ENCODE measurements around the gene ACOXL.

The ACOXL gene

GRCh38 chr2:110978148-110978547 is 245.8 kb downstream of the ACOXL start:
- TF ChIP-seq, protein P1, sequence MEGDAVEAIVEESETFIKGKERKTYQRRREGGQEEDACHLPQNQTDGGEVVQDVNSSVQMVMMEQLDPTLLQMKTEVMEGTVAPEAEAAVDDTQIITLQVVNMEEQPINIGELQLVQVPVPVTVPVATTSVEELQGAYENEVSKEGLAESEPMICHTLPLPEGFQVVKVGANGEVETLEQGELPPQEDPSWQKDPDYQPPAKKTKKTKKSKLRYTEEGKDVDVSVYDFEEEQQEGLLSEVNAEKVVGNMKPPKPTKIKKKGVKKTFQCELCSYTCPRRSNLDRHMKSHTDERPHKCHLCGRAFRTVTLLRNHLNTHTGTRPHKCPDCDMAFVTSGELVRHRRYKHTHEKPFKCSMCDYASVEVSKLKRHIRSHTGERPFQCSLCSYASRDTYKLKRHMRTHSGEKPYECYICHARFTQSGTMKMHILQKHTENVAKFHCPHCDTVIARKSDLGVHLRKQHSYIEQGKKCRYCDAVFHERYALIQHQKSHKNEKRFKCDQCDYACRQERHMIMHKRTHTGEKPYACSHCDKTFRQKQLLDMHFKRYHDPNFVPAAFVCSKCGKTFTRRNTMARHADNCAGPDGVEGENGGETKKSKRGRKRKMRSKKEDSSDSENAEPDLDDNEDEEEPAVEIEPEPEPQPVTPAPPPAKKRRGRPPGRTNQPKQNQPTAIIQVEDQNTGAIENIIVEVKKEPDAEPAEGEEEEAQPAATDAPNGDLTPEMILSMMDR (IDR thresholded peaks at IDR 0.05; ENCODE audit: extremely low read depth, missing control alignments): no peak

GRCh38 chr2:110978756-110979470 is 246.5 kb downstream of the ACOXL start:
- no peak for DNase-seq (ENCODE audit: low spot score)
- TF ChIP-seq, protein P1 (IDR thresholded peaks at IDR 0.05; ENCODE audit: extremely low read depth, missing control alignments): no peak

More at GRCh38 chr2:110978148-110978547, 245.8 kb downstream of the ACOXL start:
- no peak for DNase-seq (ENCODE audit: low spot score)

- no peak for DNase-seq (ENCODE audit: low spot score)
- TF ChIP-seq, protein P1 (IDR thresholded peaks at IDR 0.05; ENCODE audit: extremely low read depth, missing control alignments): no peak
Observed at GRCh38 chr2:110979471-110980338, 247.3 kb downstream of the ACOXL start.

DNA sequence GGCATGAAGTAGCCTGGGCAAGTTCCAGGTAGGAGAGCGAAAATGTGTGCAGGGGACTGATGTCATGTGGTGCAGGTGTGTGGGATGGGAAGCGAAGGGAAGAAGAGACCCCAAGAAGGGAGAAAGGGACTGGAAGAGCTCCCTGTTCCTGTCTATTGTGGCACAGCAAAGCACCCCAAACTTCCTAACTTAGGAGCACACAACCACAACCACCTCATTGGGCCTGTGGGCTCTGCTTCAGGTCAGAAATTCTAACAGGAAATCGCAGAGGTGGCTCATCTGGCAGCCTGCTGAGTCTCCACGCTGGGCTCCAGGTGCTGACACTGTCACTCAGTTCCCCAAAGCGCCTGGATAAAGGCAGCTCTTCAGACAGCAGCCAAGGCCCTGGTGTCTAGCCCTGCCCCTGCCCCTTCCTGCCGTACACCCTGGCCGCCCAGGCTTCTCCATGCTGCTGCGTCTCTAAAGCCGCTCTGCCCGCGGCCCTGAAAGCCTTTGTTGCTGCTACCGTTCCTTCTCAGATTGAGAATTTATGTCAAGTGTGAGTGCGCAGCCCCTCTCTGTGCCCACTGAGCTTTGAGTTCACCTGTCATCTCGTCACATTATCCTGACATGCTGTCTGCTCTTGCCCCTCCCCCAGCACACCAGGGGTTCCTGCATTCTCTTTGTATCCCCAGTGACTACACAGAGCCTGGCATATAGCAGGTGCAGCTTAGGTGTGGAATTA is 248.1 kb downstream of the ACOXL start:
- no peak for DNase-seq (ENCODE audit: low spot score)
- TF ChIP-seq, protein P1 (IDR thresholded peaks at IDR 0.05; ENCODE audit: extremely low read depth, missing control alignments): no peak

GRCh38 chr2:110983133-110983532 is 250.8 kb downstream of the ACOXL start:
- no peak for DNase-seq (ENCODE audit: low spot score)
- TF ChIP-seq, protein P1 (IDR thresholded peaks at IDR 0.05; ENCODE audit: extremely low read depth, missing control alignments): no peak

- no peak for DNase-seq (ENCODE audit: low spot score)
- TF ChIP-seq, protein P1 (IDR thresholded peaks at IDR 0.05; ENCODE audit: extremely low read depth, missing control alignments): no peak
Observed at GRCh38 chr2:110984694-110985490, 252.5 kb downstream of the ACOXL start.
